CD14-positive monocyte (primary cell): ENCODE results near the gene KIAA1614. TPM values are rescaled to one million over a fixed set of nuclear protein-coding genes. Genes with fewer than 3 reads are reported as not detected.

Experiments
- DNase-seq, 3 donors: peaks; one replicate each; pipeline ENCODE4 v3.0.0-alpha.2; 2011 to 2022
- H2AFZ ChIP-seq: 2 replicates; pipeline ENCODE4 v1.6.0; 2012; ENCODE audit warnings: mild to moderate bottlenecking, low read depth, low read length, inconsistent platforms; ENCODE audit not compliant: insufficient read depth, poor library complexity, severe bottlenecking
- H3K27ac ChIP-seq, 2 donors: 1 replicate in 1 of 2; 2 replicates in 1 of 2; pipeline ENCODE4 v1.5.1; 2012 to 2013; ENCODE audit warnings: low read length in 2 of 2, control low read depth in 1 of 2, inconsistent platforms in 1 of 2, low read depth in 1 of 2, mild to moderate bottlenecking in 1 of 2
- H3K27me3 ChIP-seq, 2 donors: one replicate each; pipeline versions ENCODE4 v1.6.0 to v1.6.1; 2011 to 2013; ENCODE audit warnings: low read length in 2 of 2; ENCODE audit not compliant: control insufficient read depth in 2 of 2, insufficient read depth in 2 of 2
- H3K36me3 ChIP-seq, 2 donors: replicated peaks in 1 of 2; 1 replicate in 1 of 2; 2 replicates in 1 of 2; pipeline versions ENCODE4 v1.5.1 to v1.6.1; 2012 to 2013; ENCODE audit warnings: low read length in 2 of 2, control low read depth in 1 of 2, inconsistent platforms in 1 of 2, mild to moderate bottlenecking in 1 of 2; ENCODE audit not compliant: insufficient read depth in 2 of 2, control insufficient read depth in 1 of 2
- H3K4me1 ChIP-seq, 2 donors: 1 replicate in 1 of 2; 2 replicates in 1 of 2; pipeline versions ENCODE4 v1.5.1 to v1.6.1; 2012 to 2013; ENCODE audit warnings: low read length in 2 of 2, control low read depth in 1 of 2, inconsistent platforms in 1 of 2, mild to moderate bottlenecking in 1 of 2, moderate library complexity in 1 of 2; ENCODE audit not compliant: insufficient read depth in 2 of 2, control insufficient read depth in 1 of 2
- H3K4me2 ChIP-seq: replicated peaks from 2 replicates; pipeline ENCODE3; 2012; ENCODE audit warnings: low read length, moderate library complexity, mild to moderate bottlenecking; ENCODE audit not compliant: poor library complexity, severe bottlenecking; ENCODE audit errors: extremely low read depth
- H3K4me3 ChIP-seq, 3 experiments: fragments of 200-600 bp in 1 of 3; sonication (generic) in 1 of 3; replicated peaks in 1 of 3; 1 replicate in 2 of 3; 2 replicates in 1 of 3; pipeline ENCODE4 v1.5.1; 2011 to 2013; ENCODE audit warnings: low read length in 3 of 3, mild to moderate bottlenecking in 3 of 3, control low read depth in 2 of 3, low read depth in 2 of 3, inconsistent platforms in 1 of 3, moderate library complexity in 1 of 3
- H3K79me2 ChIP-seq: 2 replicates; pipeline ENCODE4 v1.6.0; 2012; ENCODE audit warnings: mild to moderate bottlenecking, control low read depth, inconsistent platforms, low read length, moderate library complexity; ENCODE audit not compliant: insufficient read depth
- H3K9ac ChIP-seq: 2 replicates; pipeline ENCODE4 v1.6.0; 2017; ENCODE audit warnings: low read length, mild to moderate bottlenecking; ENCODE audit not compliant: insufficient read depth, poor library complexity, severe bottlenecking
- H3K9me3 ChIP-seq, 2 donors: replicated peaks in 1 of 2; 1 replicate in 1 of 2; 2 replicates in 1 of 2; pipeline versions ENCODE4 v1.5.1 to v1.6.1; 2012 to 2013; ENCODE audit warnings: low read length in 2 of 2, control low read depth in 1 of 2; ENCODE audit not compliant: control insufficient read depth in 1 of 2, insufficient read depth in 1 of 2
- H4K20me1 ChIP-seq: 2 replicates; pipeline ENCODE4 v1.6.0; 2012; ENCODE audit warnings: mild to moderate bottlenecking, low read length, control low read depth, moderate library complexity; ENCODE audit not compliant: insufficient read depth
- H3K27ac Mint-ChIP-seq, 7 donors: one replicate each; pipeline ENCODE4 v1.8.0; 2020; ENCODE audit warnings: mild to moderate bottlenecking in 7 of 7, mixed read lengths in 7 of 7, moderate library complexity in 6 of 7, inconsistent platforms in 2 of 7
- H3K27me3 Mint-ChIP-seq, 3 donors: one replicate each; pipeline ENCODE4 v1.8.0; 2021 to 2022; ENCODE audit warnings: low read depth in 3 of 3, mild to moderate bottlenecking in 3 of 3, mixed read lengths in 3 of 3, moderate library complexity in 3 of 3, inconsistent platforms in 1 of 3
- H3K36me3 Mint-ChIP-seq, 2 donors: one replicate each; pipeline ENCODE4 v1.8.0; 2020; ENCODE audit warnings: mixed read lengths in 2 of 2, inconsistent platforms in 1 of 2, mild to moderate bottlenecking in 1 of 2
- H3K4me1 Mint-ChIP-seq: one replicate; pipeline ENCODE4 v1.8.0; 2020; ENCODE audit warnings: mild to moderate bottlenecking, mixed read lengths
- H3K4me3 Mint-ChIP-seq, 2 donors: one replicate each; pipeline ENCODE4 v1.8.0; 2020; ENCODE audit warnings: mild to moderate bottlenecking in 2 of 2, mixed read lengths in 2 of 2, moderate library complexity in 1 of 2
- H3K9me3 Mint-ChIP-seq, 7 donors: one replicate each; pipeline ENCODE4 v1.8.0; 2020 to 2022; ENCODE audit warnings: mixed read lengths in 7 of 7, mild to moderate bottlenecking in 6 of 7, moderate library complexity in 6 of 7, inconsistent platforms in 2 of 7
- WGBS: methylation state at CpG from one replicate; pipeline ENCODE4 v1.1.5; 2013; ENCODE audit warnings: missing lambda C conversion rate; ENCODE audit not compliant: insufficient coverage; 5-methylcytosine and 5-hydroxymethylcytosine counted together
- intact Hi-C, 2 donors: fragments of 100-400 bp; cut with micrococcal nuclease; formaldehyde crosslinking; loops; one replicate each; pipeline versions ENCODE4 v1.15.0 to v1.15.1; 2023
- polyA plus RNA-seq, 3 donors: library from polyadenylated mRNA; depleted of rRNA in 1 of 3; unstranded in 2 of 3; stranded (reverse) in 1 of 3; fragments of 300-500 nt in 2 of 3; fragments of >200 nt in 1 of 3; fragmentation: Illumina TruSeq in 2 of 3; gene quantifications; 1 replicate in 2 of 3; 2 replicates in 1 of 3; pipeline ENCODE4 v1.2.3, GENCODE V29; 2012 to 2021
- TF ChIP-seq, protein P1 (sequence below): fragments of 200-600 bp; IDR thresholded peaks from one replicate; pipeline ENCODE4 v1.8.0; 2022; ENCODE audit warnings: antibody characterized with exemption, mild to moderate bottlenecking

The KIAA1614 gene
- polyA plus RNA-seq, 3 donors = 0.08 TPM; not detected in 2

- no peaks in the 10 kb centered on the region for H3K27me3 ChIP-seq
- H2AFZ ChIP-seq = no peak overlapping the region
- Mint-ChIP-seq H3K27ac (no peak overlapping the region), H3K27me3 (peaks cover 12 to 22% (median 19%) of the 10 kb centered on the region in 3 donors), H3K4me3 (no peak overlapping the region), H3K9me3 (no peaks in the 10 kb centered on the region), H3K4me1 (peaks cover 17% of the 10 kb centered on the region), H3K36me3 (peaks cover 0 to 2% of the 10 kb centered on the region in 2 donors)
- no peaks in the 10 kb centered on the region for H3K36me3 ChIP-seq
- H4K20me1 ChIP-seq = no peaks in the 10 kb centered on the region
- no peaks in the 10 kb centered on the region for H3K9me3 ChIP-seq
- peaks cover 9 to 11% of the 10 kb centered on the region in 2 donors for H3K4me1 ChIP-seq
- TF ChIP-seq, protein P1, sequence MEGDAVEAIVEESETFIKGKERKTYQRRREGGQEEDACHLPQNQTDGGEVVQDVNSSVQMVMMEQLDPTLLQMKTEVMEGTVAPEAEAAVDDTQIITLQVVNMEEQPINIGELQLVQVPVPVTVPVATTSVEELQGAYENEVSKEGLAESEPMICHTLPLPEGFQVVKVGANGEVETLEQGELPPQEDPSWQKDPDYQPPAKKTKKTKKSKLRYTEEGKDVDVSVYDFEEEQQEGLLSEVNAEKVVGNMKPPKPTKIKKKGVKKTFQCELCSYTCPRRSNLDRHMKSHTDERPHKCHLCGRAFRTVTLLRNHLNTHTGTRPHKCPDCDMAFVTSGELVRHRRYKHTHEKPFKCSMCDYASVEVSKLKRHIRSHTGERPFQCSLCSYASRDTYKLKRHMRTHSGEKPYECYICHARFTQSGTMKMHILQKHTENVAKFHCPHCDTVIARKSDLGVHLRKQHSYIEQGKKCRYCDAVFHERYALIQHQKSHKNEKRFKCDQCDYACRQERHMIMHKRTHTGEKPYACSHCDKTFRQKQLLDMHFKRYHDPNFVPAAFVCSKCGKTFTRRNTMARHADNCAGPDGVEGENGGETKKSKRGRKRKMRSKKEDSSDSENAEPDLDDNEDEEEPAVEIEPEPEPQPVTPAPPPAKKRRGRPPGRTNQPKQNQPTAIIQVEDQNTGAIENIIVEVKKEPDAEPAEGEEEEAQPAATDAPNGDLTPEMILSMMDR = no peak
- H3K79me2 ChIP-seq = no peaks in the 10 kb centered on the region
- H3K4me2 ChIP-seq = no peak overlapping the region
- H3K4me3 ChIP-seq = no peak overlapping the region
- 82% methylated on average over 8 of the region's 9 CpGs for WGBS
- no peak overlapping the region for H3K9ac ChIP-seq
- intact Hi-C loops = no loop called here
- H3K27ac ChIP-seq = no peak overlapping the region
- DNase-seq = no peak
Observed at GRCh38 chr1:180939073-180939710, 26.5 kb downstream of the KIAA1614 start.

GRCh38 chr1:180939711-180940103 is 27.0 kb downstream of the KIAA1614 start:
- DNase-seq = no peak
- 89% methylated on average over 3 of the region's 3 CpGs for WGBS
- no peak overlapping the region for H3K9ac ChIP-seq
- no peak overlapping the region for H3K27ac ChIP-seq
- no peaks in the 10 kb centered on the region for H3K79me2 ChIP-seq
- H3K4me1 ChIP-seq = peaks cover 4 to 6% of the 10 kb centered on the region in 2 donors
- no peaks in the 10 kb centered on the region for H3K36me3 ChIP-seq
- peaks cover 12% of the 10 kb centered on the region for H3K4me1 Mint-ChIP-seq
- H3K4me3 Mint-ChIP-seq = no peak overlapping the region
- peaks cover 0 to 2% of the 10 kb centered on the region in 2 donors for H3K36me3 Mint-ChIP-seq
- TF ChIP-seq, protein P1 = no peak
- no peak overlapping the region for H2AFZ ChIP-seq
- no peaks in the 10 kb centered on the region for H3K27me3 ChIP-seq
- H3K27ac Mint-ChIP-seq = no peak overlapping the region
- no peak overlapping the region for H3K4me3 ChIP-seq
- no peaks in the 10 kb centered on the region for H3K9me3 ChIP-seq
- no peaks in the 10 kb centered on the region for H3K9me3 Mint-ChIP-seq
- H3K4me2 ChIP-seq = no peak overlapping the region
- intact Hi-C loops = no loop called here
- peaks cover 12 to 22% (median 19%) of the 10 kb centered on the region in 3 donors for H3K27me3 Mint-ChIP-seq
- no peaks in the 10 kb centered on the region for H4K20me1 ChIP-seq
